SU-DHL-6 (cell line): ENCODE results near the gene MBD4.

Experiments used
- CTCF ChIP-seq: fragments of 200-600 bp; sonication (generic); IDR thresholded peaks from one replicate; pipeline ENCODE4 v1.5.1; 2017; ENCODE audit warnings: antibody characterized with exemption, mild to moderate bottlenecking, low read length, moderate library complexity; ENCODE audit not compliant: insufficient read depth, poor library complexity, severe bottlenecking
- EZH2phosphoT487 ChIP-seq: fragments of 200-600 bp; sonication (generic), shearing (Covaris generic); conservative IDR thresholded peaks from 2 replicates; pipeline ENCODE4 v1.6.1; 2018; ENCODE audit warnings: mild to moderate bottlenecking, antibody characterized with exemption, low read length, moderate library complexity, mixed read lengths

DNA sequence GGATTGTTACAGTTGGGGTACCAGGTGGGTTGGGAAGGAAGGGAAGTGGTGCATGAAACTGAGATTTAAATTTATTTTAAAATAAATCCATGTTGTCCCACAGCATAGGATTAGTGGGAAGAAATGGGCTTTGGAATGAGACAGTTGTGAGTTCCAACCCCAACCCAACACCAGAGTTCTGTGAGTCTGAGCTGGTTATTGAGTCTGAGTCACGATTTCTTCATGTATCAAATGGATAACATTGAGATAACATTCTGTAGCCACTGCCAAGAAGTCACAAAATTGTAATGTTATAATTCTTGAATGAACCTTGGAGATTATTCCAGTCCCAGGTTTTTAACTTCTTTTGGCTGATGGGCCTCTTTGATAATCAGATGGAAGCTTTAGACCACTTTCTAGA lies 14.0 kb upstream of the MBD4 start:
- no peak for TF ChIP-seq CTCF
- no peak for TF ChIP-seq EZH2phosphoT487
